Left cardiac atrium (tissue), 4 donors: ENCODE results near the gene SBNO1. TPM values are rescaled to one million over a fixed set of nuclear protein-coding genes. Genes with fewer than 3 reads are reported as not detected.
"Not testable (repeated sequence)": the region's sequence is repeated elsewhere in the genome, so short reads cannot be mapped to it uniquely, and the experiment has no call there.

Experiments
- ATAC-seq, 2 donors: fragments of 200-7000 bp; cut with Tn5 transposase; one replicate each; pipeline ENCODE4 v1.9.1; 2020; ENCODE audit warnings: mild to moderate bottlenecking in 2 of 2, moderate library complexity in 2 of 2
- DNase-seq: peaks from one replicate; pipeline ENCODE4 v3.0.0-alpha.2; 2020
- intact Hi-C, 2 donors: fragments of 100-400 bp; cut with DNase I; formaldehyde crosslinking; loops; one replicate each; pipeline versions ENCODE4 v1.14.1 to v1.15.1; 2022 to 2023
- long read RNA-seq: library from polyadenylated mRNA; unstranded; transcript quantifications from one replicate; pipeline ENCODE4 v2.0.0, GENCODE V29; 2021
- total RNA-seq, 2 donors: library from RNA; stranded (reverse); fragmentation: NEBNext Ultra II Directional; extraction: Animal tissue kit (Norgen Biotek cat#: 25700); gene quantifications; one replicate each; pipeline ENCODE4 v1.2.1, GENCODE V29; 2021
- donor health status: DM: no; HTN: yes; CAD: no.
- donor health status: DM: no; HTN: yes; CAD: no; lungs with severe emphysema.
- donor health status: DM: yes; HTN: yes; CAD: no.
- donor health status: Dilated cardiomyopathy.

Gene SBNO1
- 10 to 100 TPM; 25.9 to 26.1 TPM for total RNA-seq
- long read RNA-seq, partial matches to known transcripts: 17 of 24 reads
- long read RNA-seq, other reads (novel, unspliced or antisense): 7 of 24 reads

DNA sequence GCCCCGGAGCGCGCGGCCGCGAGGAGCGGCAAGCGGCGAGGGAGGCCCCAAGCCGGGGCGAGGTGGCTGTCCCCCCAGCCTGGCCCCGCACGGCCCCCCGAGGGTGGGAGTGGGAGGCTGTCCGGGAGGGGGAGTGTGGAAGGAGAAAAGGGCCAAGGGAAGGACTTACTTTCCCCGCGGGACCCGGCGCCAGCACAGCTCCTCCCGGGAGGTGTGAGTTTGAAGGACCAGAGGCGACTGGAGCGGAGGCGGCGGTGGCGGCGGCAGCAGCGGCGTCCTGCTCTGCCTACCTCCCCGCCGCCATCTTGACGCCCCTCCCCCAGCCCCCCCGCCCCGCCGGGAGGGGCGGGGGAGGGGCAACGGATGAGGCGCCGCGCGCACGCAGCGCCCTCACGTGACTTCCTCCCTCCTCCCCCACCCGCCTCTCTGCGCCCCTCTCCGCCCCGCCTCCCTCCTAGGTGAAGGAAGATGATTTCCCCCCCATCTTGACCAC lies at the start of gene SBNO1:
Gene SBNO1, minus strand, starts transcription at position 316 of the 493 bp plus-strand sequence. CDS start 14,406 bp downstream, outside the sequence.
- peak; percentile 91 for DNase-seq
- intact Hi-C loops: no loop called here
- peak; percentile 91 to 92 for ATAC-seq

- no peak for ATAC-seq
- DNase-seq: no peak
- intact Hi-C loops: no loop called here
Observed at GRCh38 chr12:123410041-123410412, 45.4 kb upstream of the SBNO1 start.

DNA sequence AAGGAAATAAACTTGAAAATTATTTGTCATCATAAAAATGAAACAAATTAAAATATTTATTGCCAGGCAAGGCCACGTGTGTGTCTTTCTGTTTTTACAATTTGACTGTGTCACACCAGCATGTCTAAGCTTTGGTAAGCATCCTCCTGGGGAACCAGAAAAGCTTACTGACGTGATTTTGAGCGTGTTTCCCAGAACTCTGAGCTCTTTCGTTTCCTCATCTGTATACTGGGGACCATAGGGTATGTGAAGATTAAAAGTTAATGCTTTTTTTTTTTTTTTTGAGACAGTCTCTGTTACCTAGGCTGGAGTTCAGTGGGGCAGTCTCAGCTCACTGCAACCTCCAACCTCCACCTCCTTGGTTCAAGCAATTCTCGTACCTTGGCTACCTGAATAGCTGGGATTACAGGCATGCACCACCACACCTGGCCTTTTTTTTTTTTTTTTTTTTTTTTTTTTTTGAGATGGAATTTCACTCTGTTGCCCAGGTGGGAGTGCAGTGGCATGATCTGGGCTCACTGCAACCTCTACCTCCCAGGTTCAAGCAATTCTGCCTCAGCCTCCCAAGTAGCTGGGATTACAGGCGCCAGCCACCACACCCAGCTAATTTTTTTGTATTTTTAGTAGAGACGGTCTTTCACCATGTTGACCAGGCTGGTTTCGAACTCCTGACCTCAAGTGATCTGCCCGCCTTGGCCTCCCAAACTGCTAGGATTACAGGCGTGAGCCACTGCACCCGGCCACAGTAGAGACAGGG lies 44.8 kb upstream of the SBNO1 start:
- DNase-seq, intact Hi-C loops, ATAC-seq: not testable (repeated sequence)

DNA sequence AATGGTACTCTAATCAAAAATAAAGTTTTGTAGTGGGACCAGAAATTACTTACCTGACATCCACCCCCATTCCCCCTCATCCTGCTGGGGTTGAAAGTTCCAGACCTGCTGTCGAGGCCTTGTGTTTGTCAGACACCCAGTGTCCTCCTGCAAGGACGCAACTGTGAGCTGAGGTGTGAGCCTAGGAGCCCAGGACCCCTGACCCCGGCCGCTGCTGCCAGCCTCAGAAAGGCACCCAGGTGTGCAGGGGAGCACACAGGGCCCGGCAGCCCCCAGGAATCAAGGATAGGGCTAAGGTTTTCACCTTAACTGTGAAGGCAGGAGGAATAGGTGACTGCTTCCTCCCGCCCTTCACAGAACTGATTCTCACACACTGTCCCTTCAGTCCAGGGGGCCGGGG lies 44.0 kb upstream of the SBNO1 start:
- DNase-seq, ATAC-seq, intact Hi-C loops: not testable (repeated sequence)

DNA sequence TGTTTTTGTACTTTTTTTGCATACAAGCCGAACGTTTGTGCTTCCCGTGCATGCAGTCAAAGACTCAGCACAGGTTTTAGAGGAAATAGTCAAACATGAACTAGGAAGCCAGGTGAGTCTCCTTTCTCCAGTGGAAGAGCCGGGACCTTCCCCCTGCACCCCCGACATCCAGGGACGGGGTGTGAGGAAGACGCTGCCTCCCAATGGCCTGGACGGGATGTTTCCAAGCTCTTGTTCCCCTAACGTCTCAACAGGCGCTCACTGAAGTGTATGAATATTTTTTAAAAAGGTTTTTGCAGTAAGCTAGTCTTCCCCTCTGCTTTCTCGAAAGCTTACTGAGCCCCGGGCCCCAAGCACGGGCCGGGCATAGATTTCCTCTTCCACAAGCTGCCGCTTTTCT lies 43.3 kb upstream of the SBNO1 start:
- DNase-seq, intact Hi-C loops, ATAC-seq: not testable (repeated sequence)

GRCh38 chr12:123407269-123407668 lies 42.6 kb upstream of the SBNO1 start:
- DNase-seq, ATAC-seq, intact Hi-C loops: not testable (repeated sequence)

- no peak for DNase-seq
- no peak for ATAC-seq
- intact Hi-C loops: no loop called here
Observed at GRCh38 chr12:123404581-123404980, 39.9 kb upstream of the SBNO1 start.

GRCh38 chr12:123401753-123402683 lies 37.4 kb upstream of the SBNO1 start:
- DNase-seq (no peak), ATAC-seq (no peak)
- intact Hi-C loops: no loop called here

DNA sequence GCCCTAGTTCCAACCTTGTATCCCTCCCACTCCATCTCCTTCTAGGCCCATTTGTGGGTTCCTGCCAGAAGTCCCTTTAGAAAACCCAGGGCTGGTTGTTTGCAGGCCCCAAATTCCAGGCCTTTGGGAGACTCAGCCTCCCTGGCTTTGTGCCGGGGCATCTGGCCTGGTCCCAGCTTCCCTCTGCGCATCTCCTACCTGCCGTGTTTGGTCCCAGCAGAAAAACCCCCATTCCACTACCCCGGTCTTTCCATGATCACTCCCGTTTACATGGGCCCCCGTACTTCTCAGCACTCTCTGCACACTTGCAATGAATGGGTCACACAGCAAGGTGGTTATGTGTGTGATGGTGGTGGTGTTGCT lies 34.6 kb upstream of the SBNO1 start:
- ATAC-seq (no peak), DNase-seq (no peak)
- intact Hi-C loops: no loop called here

DNA sequence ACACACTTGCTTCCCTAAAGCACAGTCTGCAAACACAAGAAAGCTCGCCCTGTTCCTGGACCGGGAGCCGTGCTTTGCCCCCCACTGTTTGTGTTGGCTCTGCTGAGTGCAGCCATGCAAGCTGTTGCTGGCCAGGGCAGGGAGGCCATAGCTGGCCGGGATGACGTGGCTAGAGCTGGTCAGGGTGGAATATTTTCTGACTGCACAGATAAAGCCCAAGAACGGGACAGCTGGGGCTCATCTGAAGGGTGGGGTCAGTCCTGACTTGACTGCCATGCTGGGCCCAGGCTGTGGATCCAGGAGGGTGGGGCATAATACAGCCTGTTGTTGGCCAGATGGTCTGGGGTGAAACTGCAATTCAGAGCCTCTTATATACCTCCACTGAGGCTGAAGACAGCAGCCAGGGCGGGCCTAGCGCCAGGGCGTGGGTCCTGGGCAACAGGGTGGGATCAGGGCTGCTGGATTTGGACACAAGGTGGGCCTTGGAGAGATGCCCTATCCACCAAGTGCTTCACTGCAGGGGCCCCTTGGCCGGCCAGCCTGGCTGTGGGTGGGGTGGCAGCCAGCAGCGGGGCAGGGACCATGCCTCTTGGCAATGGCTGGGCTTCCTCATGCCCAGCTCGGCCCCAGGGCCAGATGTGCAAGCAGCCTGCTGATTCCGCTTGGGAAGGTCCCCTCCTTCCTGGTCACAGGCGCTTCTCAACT lies 34.1 kb upstream of the SBNO1 start:
- DNase-seq (peak; percentile 86), ATAC-seq (peak; percentile 80 to 91)
- intact Hi-C loops: no loop called here

- peak in 1 of 2 donors; percentile 15 for ATAC-seq
- DNase-seq: peak; percentile 21
- intact Hi-C loops: no loop called here
Observed at GRCh38 chr12:123398177-123398549, 33.5 kb upstream of the SBNO1 start.

- ATAC-seq (no peak), DNase-seq (no peak)
- intact Hi-C loops: no loop called here
Observed at GRCh38 chr12:123397400-123397799, 32.8 kb upstream of the SBNO1 start.

DNA sequence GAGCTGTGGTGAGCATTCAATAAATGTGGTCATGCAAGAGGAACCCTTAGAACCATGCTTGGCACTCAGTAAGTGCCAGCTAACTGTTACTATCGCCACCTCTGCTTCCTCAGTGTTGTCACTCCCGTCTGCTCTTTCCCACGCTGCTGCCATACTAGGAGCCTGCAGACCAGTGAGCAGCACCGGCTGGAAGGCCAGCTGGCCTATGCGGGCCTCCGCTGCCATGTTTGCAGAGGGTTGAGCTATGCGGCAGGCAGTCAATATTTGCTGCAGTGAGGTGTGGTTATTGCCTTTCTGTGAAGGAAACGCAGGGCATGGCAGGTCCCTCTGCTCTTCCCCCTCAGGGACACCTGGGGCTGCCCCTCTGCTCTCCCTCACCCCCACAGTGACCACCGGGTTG lies 32.3 kb upstream of the SBNO1 start:
- intact Hi-C loops: no loop called here
- no peak for ATAC-seq
- DNase-seq: no peak

GRCh38 chr12:123396543-123396942 lies 31.9 kb upstream of the SBNO1 start:
- ATAC-seq (no peak), DNase-seq (no peak)

GRCh38 chr12:123395236-123395635 lies 30.6 kb upstream of the SBNO1 start:
- no peak for DNase-seq
- ATAC-seq: no peak
- intact Hi-C loops: no loop called here

More at GRCh38 chr12:123396543-123396942, 31.9 kb upstream of the SBNO1 start:
- intact Hi-C loops: no loop called here

DNA sequence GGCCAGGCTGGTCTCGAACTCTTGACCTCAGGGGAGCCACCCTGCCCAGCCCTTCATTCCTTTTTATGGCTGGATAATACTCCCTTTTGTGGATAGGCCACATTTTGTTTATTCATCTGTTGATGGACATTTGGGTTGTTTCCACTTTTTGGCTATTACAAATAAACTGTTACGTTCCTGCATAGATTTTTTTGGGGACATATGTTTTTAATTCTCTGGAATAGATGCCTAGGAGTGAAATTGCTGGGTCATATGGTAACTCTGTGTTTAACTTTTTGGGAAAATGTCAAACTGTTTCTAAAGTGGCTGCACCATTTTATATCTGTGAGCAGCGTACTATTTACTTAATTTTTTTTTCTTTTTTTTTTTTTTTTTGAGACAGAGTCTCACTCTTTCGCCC lies 29.1 kb upstream of the SBNO1 start:
- intact Hi-C loops: loop anchor here in 1 of 2 donors (5.0 kb wide), 1 partner anchor 36 kb away; no protein-coding TSS in a partner anchor
- DNase-seq (no peak), ATAC-seq (no peak)

- DNase-seq: no peak
- intact Hi-C loops: loop anchor here in 1 of 2 donors (5.0 kb wide), 1 partner anchor 34 kb away; no protein-coding TSS in a partner anchor
- ATAC-seq: no peak
Observed at GRCh38 chr12:123391546-123392343, 27.1 kb upstream of the SBNO1 start.
